ENCODE data around the gene THEM5.

DNA sequence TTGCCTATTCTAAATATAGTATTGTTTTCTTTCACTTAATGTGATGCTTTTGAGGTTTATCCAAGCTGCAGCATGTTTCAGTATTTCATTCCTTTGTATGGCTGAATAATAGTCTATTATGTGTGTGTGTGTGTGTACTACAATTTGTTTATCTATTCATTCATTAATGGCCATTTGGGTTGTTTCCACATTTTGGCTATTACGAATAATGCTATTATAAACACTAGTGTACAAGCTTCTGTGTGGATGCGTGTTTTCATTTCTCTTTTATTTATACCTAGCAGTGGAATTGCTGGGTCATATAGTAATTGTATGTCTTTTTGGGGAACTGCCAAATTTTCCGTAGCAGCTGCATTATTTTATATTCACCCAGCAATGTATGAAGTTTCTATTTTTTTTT lies 15.0 kb upstream of the THEM5 start:
- TF ChIP-seq, protein P1, sequence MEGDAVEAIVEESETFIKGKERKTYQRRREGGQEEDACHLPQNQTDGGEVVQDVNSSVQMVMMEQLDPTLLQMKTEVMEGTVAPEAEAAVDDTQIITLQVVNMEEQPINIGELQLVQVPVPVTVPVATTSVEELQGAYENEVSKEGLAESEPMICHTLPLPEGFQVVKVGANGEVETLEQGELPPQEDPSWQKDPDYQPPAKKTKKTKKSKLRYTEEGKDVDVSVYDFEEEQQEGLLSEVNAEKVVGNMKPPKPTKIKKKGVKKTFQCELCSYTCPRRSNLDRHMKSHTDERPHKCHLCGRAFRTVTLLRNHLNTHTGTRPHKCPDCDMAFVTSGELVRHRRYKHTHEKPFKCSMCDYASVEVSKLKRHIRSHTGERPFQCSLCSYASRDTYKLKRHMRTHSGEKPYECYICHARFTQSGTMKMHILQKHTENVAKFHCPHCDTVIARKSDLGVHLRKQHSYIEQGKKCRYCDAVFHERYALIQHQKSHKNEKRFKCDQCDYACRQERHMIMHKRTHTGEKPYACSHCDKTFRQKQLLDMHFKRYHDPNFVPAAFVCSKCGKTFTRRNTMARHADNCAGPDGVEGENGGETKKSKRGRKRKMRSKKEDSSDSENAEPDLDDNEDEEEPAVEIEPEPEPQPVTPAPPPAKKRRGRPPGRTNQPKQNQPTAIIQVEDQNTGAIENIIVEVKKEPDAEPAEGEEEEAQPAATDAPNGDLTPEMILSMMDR (optimal IDR thresholded peaks at IDR 0.05 in 1 of 3, IDR thresholded peaks at IDR 0.05 in 1 of 3, conservative IDR thresholded peaks at IDR 0.05 in 1 of 3; ENCODE audit: extremely low read depth in 1 of 3, insufficient read depth in 2 of 3, low read length in 3 of 3), result no peak
- no peak for TF ChIP-seq EZH2 (IDR thresholded peaks at IDR 0.05; ENCODE audit: low read length)
